ENCODE data around the gene NDUFAF5.

Gene NDUFAF5

GRCh38 chr20:13825465-13825864, 40.6 kb downstream of the NDUFAF5 start:
- DNase-seq, result no peak

- DNase-seq, result no peak
These were observed 46.6 kb downstream of the NDUFAF5 start for GRCh38 chr20:13831476-13831875.

GRCh38 chr20:13838664-13839063, 53.8 kb downstream of the NDUFAF5 start:
- no peak for DNase-seq

- DNase-seq, result no peak
These were observed 54.7 kb downstream of the NDUFAF5 start for GRCh38 chr20:13839421-13840092.

- no peak for DNase-seq
These were observed 55.3 kb downstream of the NDUFAF5 start for GRCh38 chr20:13840093-13840465.

- no peak for DNase-seq
These were observed 56.4 kb downstream of the NDUFAF5 start for GRCh38 chr20:13841206-13841605.

- no peak for DNase-seq
These were observed 59.5 kb downstream of the NDUFAF5 start for GRCh38 chr20:13844296-13844695.

- no peak for DNase-seq
These were observed 66.5 kb downstream of the NDUFAF5 start for GRCh38 chr20:13851279-13851678.

- no peak for DNase-seq
These were observed 67.5 kb downstream of the NDUFAF5 start for GRCh38 chr20:13852306-13852705.

GRCh38 chr20:13855613-13856012, 70.8 kb downstream of the NDUFAF5 start:
- DNase-seq, result no peak

- no peak for DNase-seq
These were observed 71.5 kb downstream of the NDUFAF5 start for GRCh38 chr20:13856354-13856753.

GRCh38 chr20:13857304-13857703, 72.5 kb downstream of the NDUFAF5 start:
- DNase-seq, result no peak

GRCh38 chr20:13857961-13858360, 73.1 kb downstream of the NDUFAF5 start:
- no peak for DNase-seq

GRCh38 chr20:13858439-13858838, 73.6 kb downstream of the NDUFAF5 start:
- DNase-seq, result no peak

- DNase-seq, result no peak
These were observed 74.0 kb downstream of the NDUFAF5 start for GRCh38 chr20:13858871-13859270.

GRCh38 chr20:13862245-13862644, 77.4 kb downstream of the NDUFAF5 start:
- DNase-seq, result no peak

- no peak for DNase-seq
These were observed 78.4 kb downstream of the NDUFAF5 start for GRCh38 chr20:13863244-13863643.

GRCh38 chr20:13865156-13865555, 80.3 kb downstream of the NDUFAF5 start:
- DNase-seq, result no peak

- DNase-seq, result no peak
These were observed 81.0 kb downstream of the NDUFAF5 start for GRCh38 chr20:13865791-13866351.

GRCh38 chr20:13868331-13868730, 83.5 kb downstream of the NDUFAF5 start:
- DNase-seq, result no peak

GRCh38 chr20:13870170-13870748, 85.4 kb downstream of the NDUFAF5 start:
- DNase-seq, result no peak
